ENCODE measurements around the gene LMNTD1. TPM values are rescaled to one million over a fixed set of nuclear protein-coding genes. Genes with fewer than 3 reads are reported as not detected.

Gene LMNTD1
- total and polyA plus RNA-seq, 9 of the 15 experiments (the other 6 are each of a cell fraction or from before 2014, with no cell fraction given): not detected

DNA sequence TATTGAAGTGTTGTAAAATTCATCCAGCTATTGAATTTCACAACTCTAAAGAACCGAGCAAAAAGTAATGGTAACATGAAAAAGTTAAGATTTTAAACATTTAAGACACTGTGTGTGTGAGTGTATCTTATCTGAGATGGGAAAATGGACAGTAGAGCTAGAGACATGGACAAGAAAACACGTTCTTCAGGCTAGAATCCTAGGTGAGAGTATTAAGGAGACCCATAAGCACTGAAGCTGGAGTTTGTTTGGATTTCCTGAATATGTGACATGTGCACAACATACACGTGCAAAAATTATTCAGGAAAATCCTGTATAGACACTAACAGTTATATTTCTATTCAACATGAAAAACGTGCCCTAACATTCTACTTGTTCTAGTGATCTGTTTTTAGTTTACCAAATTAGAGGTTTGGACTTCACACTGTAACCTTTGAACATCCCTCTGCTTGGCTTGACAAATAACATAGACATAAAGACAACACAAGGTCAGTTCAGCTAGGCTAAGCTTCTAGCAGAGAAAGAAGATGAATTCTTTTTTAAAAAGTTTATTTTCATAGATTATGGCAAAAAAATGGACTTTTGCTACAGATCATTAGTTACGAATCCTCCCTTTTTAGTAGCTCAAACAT is 31.3 kb downstream of the LMNTD1 start:
- POLR2A ChIA-PET: interaction anchor here (0.5 to 0.6 kb wide), 3 partner anchors 319 to 693 kb away, joined by 3 to 5 read pairs (median 3); no protein-coding TSS in a partner anchor
- Histone ChIP-seq H4K20me1 (replicated peaks; ENCODE audit: control insufficient read depth, insufficient read depth, low read length) (no peaks in the 10 kb centered on the region), H3K9me1 (ENCODE audit: control insufficient read depth, insufficient read depth, low read length) (no peaks in the 10 kb centered on the region), H3K27me3 (ENCODE audit: control insufficient read depth in 2 of 2, insufficient read depth in 2 of 2, low read length in 2 of 2) (no peaks in the 10 kb centered on the region), H3K4me1 (replicated peaks in 1 of 2; ENCODE audit: control insufficient read depth in 2 of 2, insufficient read depth in 2 of 2, low read length in 2 of 2) (no peaks in the 10 kb centered on the region), H3K9ac (ENCODE audit: insufficient read depth in 1 of 2, low read depth in 2 of 2, low read length in 2 of 2) (no peak overlapping the region), H3K36me3 (ENCODE audit: control insufficient read depth, insufficient read depth, low read length) (no peaks in the 10 kb centered on the region), H3K27ac (ENCODE audit: extremely low read depth, low read depth, low read length) (no peak overlapping the region), H2AFZ (ENCODE audit: low read depth, low read length) (no peak overlapping the region), H3K79me2 (ENCODE audit: control insufficient read depth, insufficient read depth, low read length) (no peaks in the 10 kb centered on the region), H3K4me3 (no peak overlapping the region), H3K9me3 (replicated peaks; ENCODE audit: control insufficient read depth, insufficient read depth, low read depth, low read length) (no peaks in the 10 kb centered on the region), H3K4me2 (ENCODE audit: insufficient read depth, low read length) (no peak overlapping the region)
- DNase-seq (ENCODE audit: extremely low read depth in 1 of 4, low spot score in 3 of 4) (no peak), FAIRE-seq (no peak), ATAC-seq (no peak)
- in situ Hi-C loops (cut with MboI): no loop called here
- BruUV-seq (replicated peaks): no TSS peak
- WGBS (ENCODE audit: insufficient coverage, low coverage, missing lambda C conversion rate): 0% methylated on average over 5 of the region's 5 CpGs
- TF ChIP-seq SP1 (CRISPR knock-in tag; IDR thresholded peaks at IDR 0.05): no peak
- intact Hi-C loops (cut with micrococcal nuclease): no loop called here
- CTCF ChIA-PET (ENCODE audit: low intra/inter-chr PET ratio): no interaction called here

GRCh38 chr12:25518512-25518911 is 34.6 kb downstream of the LMNTD1 start:
- FAIRE-seq (no peak), ATAC-seq (peak; percentile 45; the same call in 1 of the 3 replicates), DNase-seq (ENCODE audit: extremely low read depth in 1 of 4, low spot score in 3 of 4) (no peak)
- H2AFZ ChIP-seq (ENCODE audit: low read depth, low read length): 0 out of 2 replicates have a peak overlapping the region, but pooled peaks have one; percentile 26
- H3K9ac ChIP-seq (ENCODE audit: insufficient read depth in 1 of 2, low read depth in 2 of 2, low read length in 2 of 2): no peak overlapping the region
- no peaks in the 10 kb centered on the region for H3K27me3 ChIP-seq (ENCODE audit: control insufficient read depth in 2 of 2, insufficient read depth in 2 of 2, low read length in 2 of 2)
- WGBS (ENCODE audit: insufficient coverage, low coverage, missing lambda C conversion rate): 5% methylated on average over 5 of the region's 5 CpGs
- H3K9me3 ChIP-seq (replicated peaks; ENCODE audit: control insufficient read depth, insufficient read depth, low read depth, low read length): no peaks in the 10 kb centered on the region
- no peaks in the 10 kb centered on the region for H4K20me1 ChIP-seq (replicated peaks; ENCODE audit: control insufficient read depth, insufficient read depth, low read length)
- H3K79me2 ChIP-seq (ENCODE audit: control insufficient read depth, insufficient read depth, low read length): no peaks in the 10 kb centered on the region
- no peaks in the 10 kb centered on the region for H3K9me1 ChIP-seq (ENCODE audit: control insufficient read depth, insufficient read depth, low read length)
- no peaks in the 10 kb centered on the region for H3K4me1 ChIP-seq (replicated peaks in 1 of 2; ENCODE audit: control insufficient read depth in 2 of 2, insufficient read depth in 2 of 2, low read length in 2 of 2)
- intact Hi-C loops (cut with micrococcal nuclease) (no loop called here), in situ Hi-C loops (cut with MboI) (no loop called here)
- CTCF ChIA-PET (ENCODE audit: low intra/inter-chr PET ratio): no interaction called here
- POLR2A ChIA-PET: no interaction called here
- no peak overlapping the region for H3K4me3 ChIP-seq
- no peaks in the 10 kb centered on the region for H3K36me3 ChIP-seq (ENCODE audit: control insufficient read depth, insufficient read depth, low read length)
- H3K27ac ChIP-seq (ENCODE audit: extremely low read depth, low read depth, low read length): no peak overlapping the region
- H3K4me2 ChIP-seq (ENCODE audit: insufficient read depth, low read length): no peak overlapping the region
- BruUV-seq (replicated peaks): no TSS peak
- TF ChIP-seq JUND (IDR thresholded peaks at IDR 0.05; ENCODE audit: borderline replicate concordance, low read depth, low read length): no peak
- no peak for TF ChIP-seq JUND (tag; IDR thresholded peaks at IDR 0.05; ENCODE audit: borderline replicate concordance, low read depth, low read length)
- no peak for TF ChIP-seq ZNF212 (CRISPR knock-in tag; IDR thresholded peaks at IDR 0.05)
- TF ChIP-seq HNRNPUL1 (IDR thresholded peaks at IDR 0.05; ENCODE audit: low read length): no peak
- TF ChIP-seq RAD51 (IDR thresholded peaks at IDR 0.05; ENCODE audit: borderline replicate concordance, low read depth): no peak
- TF ChIP-seq KLF1 (tag; IDR thresholded peaks at IDR 0.05): no peak
- TF ChIP-seq MAZ (CRISPR knock-in tag; conservative IDR thresholded peaks at IDR 0.05 in 1 of 2, IDR thresholded peaks at IDR 0.05 in 1 of 2): no peak
- no peak for TF ChIP-seq ZNF740 (CRISPR knock-in tag; IDR thresholded peaks at IDR 0.05)
- TF ChIP-seq ZNF740 (tag; IDR thresholded peaks at IDR 0.05): no peak
- TF ChIP-seq SLC30A9 (CRISPR knock-in tag; IDR thresholded peaks at IDR 0.05): no peak
- TF ChIP-seq, protein P1, sequence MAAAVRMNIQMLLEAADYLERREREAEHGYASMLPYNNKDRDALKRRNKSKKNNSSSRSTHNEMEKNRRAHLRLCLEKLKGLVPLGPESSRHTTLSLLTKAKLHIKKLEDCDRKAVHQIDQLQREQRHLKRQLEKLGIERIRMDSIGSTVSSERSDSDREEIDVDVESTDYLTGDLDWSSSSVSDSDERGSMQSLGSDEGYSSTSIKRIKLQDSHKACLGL (CRISPR knock-in tag; IDR thresholded peaks at IDR 0.05; ENCODE audit: borderline replicate concordance, poor library complexity, severe bottlenecking): no peak
- no peak for TF ChIP-seq MCM5 (IDR thresholded peaks at IDR 0.05; ENCODE audit: low read depth)

Measured in K562 (cell line).